Endothelial cell of umbilical vein (primary cell): Measurements from ENCODE around the gene MALSU1. TPM values are rescaled to one million over a fixed set of nuclear protein-coding genes. Genes with fewer than 3 reads are reported as not detected.

Experiments used
- BruUV-seq: library from RNA; stranded (reverse); fragments of 400-500 nt; replicated peaks from 2 replicates; lab custom pipeline; 2021; lab: Mats Ljungman, UMichigan
- CTCF ChIA-PET: fragments of 300-600, 350-600 bp; sonication (Branson Sonifier 250); formaldehyde crosslinking; loops from one replicate; lab custom pipeline; 2021; ENCODE audit warnings: antibody characterized with exemption, inconsistent platforms; lab: Charles Lee
- POLR2A ChIA-PET: fragments of 300-600, 350-600 bp; sonication (Branson Sonifier 250); formaldehyde crosslinking; loops from one replicate; lab custom pipeline; 2021; ENCODE audit warnings: antibody characterized with exemption, inconsistent platforms; lab: Charles Lee
- DNase-seq: peaks from one replicate; pipeline ENCODE4 v3.0.0-alpha.2; 2011; ENCODE audit warnings: low read depth, low spot score
- FAIRE-seq: peaks from 2 replicates; lab custom pipeline; 2011; peaks lifted over from hg19 to GRCh38; lab: Jason Lieb, UNC
- H2AFZ ChIP-seq: 2 replicates; pipeline ENCODE4 v1.6.0; 2012; ENCODE audit warnings: low read depth, low read length, control low read depth, inconsistent platforms
- H3K27ac ChIP-seq: 2 replicates; pipeline ENCODE4 v1.5.1; 2011; ENCODE audit warnings: low read depth, mild to moderate bottlenecking, control low read depth, low read length, moderate library complexity; ENCODE audit not compliant: insufficient read depth
- H3K27me3 ChIP-seq, 2 experiments: 2 replicates each; pipeline versions ENCODE4 v1.6.0 to v1.6.1; 2011; ENCODE audit warnings: low read length in 2 of 2, mixed read lengths in 1 of 2; ENCODE audit not compliant: control insufficient read depth in 2 of 2, insufficient read depth in 2 of 2
- H3K36me3 ChIP-seq, 2 experiments: 2 replicates in 1 of 2; 3 replicates in 1 of 2; pipeline ENCODE4 v1.5.1; 2011; ENCODE audit warnings: low read length in 2 of 2, mild to moderate bottlenecking in 1 of 2, moderate library complexity in 1 of 2; ENCODE audit not compliant: control insufficient read depth in 2 of 2, insufficient read depth in 2 of 2; ENCODE audit errors: extremely low read depth in 1 of 2
- H3K4me1 ChIP-seq: 3 replicates; pipeline ENCODE4 v1.5.1; 2011; ENCODE audit warnings: mild to moderate bottlenecking, low read length; ENCODE audit not compliant: control insufficient read depth, insufficient read depth; ENCODE audit errors: extremely low read depth
- H3K4me2 ChIP-seq: 2 replicates; pipeline ENCODE4 v1.6.1; 2011; ENCODE audit warnings: low read length, control low read depth, mixed read lengths; ENCODE audit not compliant: insufficient read depth
- H3K4me3 ChIP-seq, 3 experiments: fragments of 200-600 bp in 1 of 3; sonication (generic), shearing (Covaris generic) in 1 of 3; replicated peaks in 1 of 3; 2 replicates each; pipeline ENCODE4 v1.5.1; 2011 to 2016; ENCODE audit warnings: control low read depth in 3 of 3, low read length in 3 of 3, mild to moderate bottlenecking in 2 of 3, inconsistent platforms in 1 of 3, low read depth in 1 of 3, moderate library complexity in 1 of 3; ENCODE audit not compliant: insufficient read depth in 1 of 3
- H3K79me2 ChIP-seq: 2 replicates; pipeline ENCODE4 v1.6.0; 2012; ENCODE audit warnings: low read length, inconsistent platforms; ENCODE audit not compliant: control insufficient read depth, insufficient read depth
- H3K9ac ChIP-seq: replicated peaks from 2 replicates; pipeline ENCODE3; 2011; ENCODE audit warnings: low read length, control low read depth; ENCODE audit not compliant: insufficient read depth; ENCODE audit errors: extremely low read depth
- H3K9me1 ChIP-seq: replicated peaks from 3 replicates; pipeline ENCODE4 v1.6.0; 2011; ENCODE audit warnings: mild to moderate bottlenecking, low read length; ENCODE audit not compliant: control insufficient read depth, insufficient read depth; ENCODE audit errors: extremely low read depth
- H3K9me3 ChIP-seq: replicated peaks from 2 replicates; pipeline ENCODE4 v1.5.1; 2012; ENCODE audit warnings: low read length, inconsistent platforms; ENCODE audit not compliant: control insufficient read depth, insufficient read depth
- H4K20me1 ChIP-seq: replicated peaks from 2 replicates; pipeline ENCODE3; 2011; ENCODE audit warnings: mild to moderate bottlenecking, low read length; ENCODE audit not compliant: control insufficient read depth, insufficient read depth; ENCODE audit errors: extremely low read depth
- FOS ChIP-seq: IDR thresholded peaks from 2 replicates; pipeline ENCODE4 v1.6.1; 2011; ENCODE audit warnings: mild to moderate bottlenecking, low read length, moderate library complexity, borderline replicate concordance; ENCODE audit not compliant: insufficient read depth
- GATA2 ChIP-seq: IDR thresholded peaks from 2 replicates; pipeline ENCODE4 v1.7.0; 2011; ENCODE audit warnings: low read depth, mild to moderate bottlenecking, moderate library complexity, mixed read lengths, low read length; ENCODE audit not compliant: insufficient read length, insufficient read depth
- JUN ChIP-seq: IDR thresholded peaks from 2 replicates; pipeline ENCODE4 v1.6.1; 2011; ENCODE audit warnings: borderline replicate concordance, low read depth; ENCODE audit not compliant: insufficient read length, insufficient read depth
- MYC ChIP-seq: IDR thresholded peaks from one replicate; pipeline ENCODE4 v1.6.1; 2011; ENCODE audit warnings: mild to moderate bottlenecking, low read depth, low read length
- POLR2A ChIP-seq: IDR thresholded peaks from 2 replicates; pipeline ENCODE4 v1.6.1; 2012; ENCODE audit warnings: low read depth, mild to moderate bottlenecking, control low read depth, low read length
- POLR2AphosphoS5 ChIP-seq: IDR thresholded peaks from 2 replicates; pipeline ENCODE4 v1.6.1; 2012; ENCODE audit warnings: low read depth, mild to moderate bottlenecking, control low read depth, low read length, moderate library complexity; ENCODE audit not compliant: insufficient read depth
- dilution Hi-C: fragments of 300-500 bp; cut with MboI; formaldehyde crosslinking; loops from one replicate; pipeline ENCODE4 v1.15.0; 2019; ENCODE audit warnings: low sequenced_read_pairs; ENCODE audit not compliant: extremely low pct_ligation_motif_present
- intact Hi-C: fragments of 100-400 bp; cut with micrococcal nuclease; formaldehyde crosslinking; loops from one replicate; pipeline ENCODE4 v1.10.0; 2022
- polyA plus RNA-seq, 4 experiments: library from polyadenylated mRNA; depleted of rRNA in 3 of 4; stranded (reverse) in 3 of 4; unstranded in 1 of 4; fragments of >200 nt; gene quantifications; 2 replicates each; pipeline versions ENCODE4 v1.2.1 to v1.2.3, GENCODE V29; 2011 to 2012; ENCODE audit warnings: missing spikeins in 1 of 4
- total RNA-seq: library from RNA; stranded (reverse); gene quantifications from 2 replicates; pipeline ENCODE4 v1.2.3, GENCODE V29; 2021
- TF ChIP-seq, protein P1 (sequence below), 2 donors: IDR thresholded peaks; 1 replicate in 1 of 2; 2 replicates in 1 of 2; pipeline ENCODE4 v1.5.1; 2011; ENCODE audit warnings: low read length in 2 of 2, mild to moderate bottlenecking in 2 of 2, moderate library complexity in 2 of 2, control low read depth in 1 of 2, inconsistent platforms in 1 of 2, low read depth in 1 of 2; ENCODE audit not compliant: insufficient read depth in 1 of 2; ENCODE audit errors: extremely low read depth in 1 of 2

The MALSU1 gene
- total and polyA plus RNA-seq, 2 donors (not counting 3 experiments of a cell fraction or from before 2014, with no cell fraction given) = 62.6 to 68.0 TPM

DNA sequence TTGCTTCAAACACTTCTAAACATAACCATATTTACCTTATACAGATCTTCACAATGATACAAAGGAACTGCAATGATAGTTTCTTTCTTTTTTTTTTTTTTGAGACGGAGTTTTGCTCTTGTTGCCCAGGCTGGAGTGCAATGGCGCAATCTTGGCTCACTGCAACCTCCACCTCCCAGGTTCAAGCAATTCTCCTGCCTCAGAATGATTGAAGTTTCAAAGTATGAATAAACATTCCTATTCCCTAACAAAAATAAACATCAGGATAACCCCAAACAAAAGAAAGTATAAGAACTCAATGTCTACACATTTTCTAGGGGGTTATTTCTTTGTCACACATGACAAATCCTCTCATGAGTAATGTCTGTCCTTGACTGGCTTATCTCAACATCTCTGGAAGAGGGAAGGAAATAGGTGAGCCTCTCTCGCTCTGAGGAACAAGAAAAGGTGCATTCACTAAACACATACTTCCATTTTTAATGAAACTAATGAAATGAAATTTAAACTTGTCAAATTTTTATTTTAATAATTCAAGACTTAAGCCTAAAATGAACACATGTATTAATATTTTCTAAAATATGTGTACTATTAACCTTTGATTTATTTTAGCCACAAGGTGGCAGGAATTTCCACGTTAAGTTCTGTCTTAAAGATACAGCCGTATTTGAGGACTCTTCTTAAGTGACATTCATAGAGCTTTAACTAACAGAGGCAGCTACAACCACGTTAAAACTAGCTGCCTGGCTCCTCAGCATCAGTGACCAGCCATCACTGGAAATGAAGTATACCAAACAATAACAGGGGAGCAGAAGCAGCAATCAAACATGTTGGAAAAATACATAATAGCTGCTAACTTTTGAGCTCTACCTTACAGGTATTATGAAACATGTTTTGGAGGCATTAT, 58.3 kb downstream of the MALSU1 start:
- no peaks in the 10 kb centered on the region for H3K9me3 ChIP-seq
- H3K9me1 ChIP-seq = no peaks in the 10 kb centered on the region
- peak overlapping the region; percentile 35 for H3K9ac ChIP-seq
- ChIA-PET POLR2A (interaction anchor here (0.5 kb wide), 1 partner anchor 185 kb away, joined by 3 read pairs; no protein-coding TSS in a partner anchor), CTCF (interaction anchor here (0.6 to 2.5 kb wide), 51 partner anchors 9 to 189 kb away, joined by 3 to 67 read pairs (median 5); partner anchors contain the start of genes IGF2BP3 and MALSU1)
- TF ChIP-seq POLR2A (peak; percentile 18), POLR2AphosphoS5 (no peak), JUN (peak; percentile 60), FOS (peak; percentile 74), GATA2 (peak; percentile 98), MYC (no peak)
- TF ChIP-seq, protein P1, sequence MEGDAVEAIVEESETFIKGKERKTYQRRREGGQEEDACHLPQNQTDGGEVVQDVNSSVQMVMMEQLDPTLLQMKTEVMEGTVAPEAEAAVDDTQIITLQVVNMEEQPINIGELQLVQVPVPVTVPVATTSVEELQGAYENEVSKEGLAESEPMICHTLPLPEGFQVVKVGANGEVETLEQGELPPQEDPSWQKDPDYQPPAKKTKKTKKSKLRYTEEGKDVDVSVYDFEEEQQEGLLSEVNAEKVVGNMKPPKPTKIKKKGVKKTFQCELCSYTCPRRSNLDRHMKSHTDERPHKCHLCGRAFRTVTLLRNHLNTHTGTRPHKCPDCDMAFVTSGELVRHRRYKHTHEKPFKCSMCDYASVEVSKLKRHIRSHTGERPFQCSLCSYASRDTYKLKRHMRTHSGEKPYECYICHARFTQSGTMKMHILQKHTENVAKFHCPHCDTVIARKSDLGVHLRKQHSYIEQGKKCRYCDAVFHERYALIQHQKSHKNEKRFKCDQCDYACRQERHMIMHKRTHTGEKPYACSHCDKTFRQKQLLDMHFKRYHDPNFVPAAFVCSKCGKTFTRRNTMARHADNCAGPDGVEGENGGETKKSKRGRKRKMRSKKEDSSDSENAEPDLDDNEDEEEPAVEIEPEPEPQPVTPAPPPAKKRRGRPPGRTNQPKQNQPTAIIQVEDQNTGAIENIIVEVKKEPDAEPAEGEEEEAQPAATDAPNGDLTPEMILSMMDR (IDR thresholded peaks at IDR 0.05; ENCODE audit: extremely low read depth in 1 of 2, insufficient read depth in 1 of 2, low read depth in 1 of 2, low read length in 2 of 2) = peak; percentile 7
- peak overlapping the region in 1 of 3 experiments; percentile 44 for H3K4me3 ChIP-seq
- H3K27ac ChIP-seq = peak overlapping the region; percentile 53
- H2AFZ ChIP-seq = no peak overlapping the region
- BruUV-seq = TSS peak; percentile 56
- intact Hi-C loops = loop anchor here (1.0 to 5.0 kb wide), 10 partner anchors 8 to 163 kb away; partner anchors contain the start of genes IGF2BP3 and MALSU1
- dilution Hi-C loops = no loop called here
- peaks cover 0 to 2% of the 10 kb centered on the region in 2 experiments for H3K36me3 ChIP-seq
- FAIRE-seq (peak; percentile 53), DNase-seq (peak; percentile 81)
- peaks cover 44% of the 10 kb centered on the region for H3K4me1 ChIP-seq
- H4K20me1 ChIP-seq = no peaks in the 10 kb centered on the region
- no peaks in the 10 kb centered on the region for H3K27me3 ChIP-seq
- H3K4me2 ChIP-seq = peak overlapping the region; percentile 40
- H3K79me2 ChIP-seq = peaks cover 45% of the 10 kb centered on the region
